ENCODE results near the gene TSKU.

TSKU gene, protein sequence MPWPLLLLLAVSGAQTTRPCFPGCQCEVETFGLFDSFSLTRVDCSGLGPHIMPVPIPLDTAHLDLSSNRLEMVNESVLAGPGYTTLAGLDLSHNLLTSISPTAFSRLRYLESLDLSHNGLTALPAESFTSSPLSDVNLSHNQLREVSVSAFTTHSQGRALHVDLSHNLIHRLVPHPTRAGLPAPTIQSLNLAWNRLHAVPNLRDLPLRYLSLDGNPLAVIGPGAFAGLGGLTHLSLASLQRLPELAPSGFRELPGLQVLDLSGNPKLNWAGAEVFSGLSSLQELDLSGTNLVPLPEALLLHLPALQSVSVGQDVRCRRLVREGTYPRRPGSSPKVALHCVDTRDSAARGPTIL

DNA sequence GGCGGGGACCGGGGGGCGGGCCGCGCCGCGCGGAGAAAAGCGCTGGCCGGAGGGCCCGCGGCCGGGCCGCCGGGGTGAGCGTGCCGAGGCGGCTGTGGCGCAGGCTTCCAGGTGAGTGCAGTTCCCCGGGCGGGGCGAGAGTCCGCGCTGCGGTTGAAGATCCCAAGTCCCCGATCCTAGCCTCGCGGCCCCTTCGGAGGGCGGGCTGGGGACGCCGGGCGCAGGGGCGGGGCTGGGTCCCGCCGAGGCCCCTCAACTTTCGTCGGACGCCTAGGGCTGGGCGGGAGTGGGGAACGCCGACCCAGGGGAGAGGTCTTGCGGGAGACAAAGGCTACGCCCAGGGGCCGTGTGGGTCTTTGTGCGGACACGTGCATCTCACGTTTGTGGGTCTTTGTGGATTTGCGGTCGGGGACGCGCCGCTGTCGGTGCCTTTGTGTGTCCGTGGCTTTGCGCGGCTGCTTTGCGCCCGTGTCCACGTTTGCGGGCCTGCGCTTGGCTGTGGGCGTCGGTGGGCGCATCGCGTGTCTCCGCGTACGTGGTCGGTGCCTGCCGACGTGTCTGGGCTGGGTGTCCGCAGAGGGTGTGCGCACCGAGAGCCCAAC is at the start of gene TSKU:
TSKU (plus strand) TSS at position 63 of the 602 bp plus-strand sequence. CDS start 12,261 bp downstream, outside the sequence.
- no peak for DNase-seq

DNA sequence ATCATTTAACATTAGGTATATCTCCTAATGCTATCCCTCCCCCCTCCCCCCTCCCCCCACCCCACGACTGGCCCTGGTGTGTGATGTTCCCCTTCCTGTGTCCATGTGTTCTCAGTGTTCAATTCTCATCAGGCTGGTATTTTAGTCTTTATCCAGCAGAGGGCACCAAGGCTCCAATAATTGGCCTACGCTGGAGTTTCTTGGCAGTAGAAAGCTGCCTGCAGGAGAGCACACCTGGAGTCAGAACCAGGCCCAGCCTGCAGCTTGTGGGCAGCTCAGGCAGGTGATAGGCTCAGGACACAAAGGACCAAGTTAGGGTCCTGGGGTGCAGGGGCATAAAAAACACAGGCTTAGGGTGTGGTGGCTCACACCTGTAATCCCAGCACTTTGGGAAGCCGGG is 49.2 kb upstream of the TSKU start:
- DNase-seq = peak; percentile 5

DNA sequence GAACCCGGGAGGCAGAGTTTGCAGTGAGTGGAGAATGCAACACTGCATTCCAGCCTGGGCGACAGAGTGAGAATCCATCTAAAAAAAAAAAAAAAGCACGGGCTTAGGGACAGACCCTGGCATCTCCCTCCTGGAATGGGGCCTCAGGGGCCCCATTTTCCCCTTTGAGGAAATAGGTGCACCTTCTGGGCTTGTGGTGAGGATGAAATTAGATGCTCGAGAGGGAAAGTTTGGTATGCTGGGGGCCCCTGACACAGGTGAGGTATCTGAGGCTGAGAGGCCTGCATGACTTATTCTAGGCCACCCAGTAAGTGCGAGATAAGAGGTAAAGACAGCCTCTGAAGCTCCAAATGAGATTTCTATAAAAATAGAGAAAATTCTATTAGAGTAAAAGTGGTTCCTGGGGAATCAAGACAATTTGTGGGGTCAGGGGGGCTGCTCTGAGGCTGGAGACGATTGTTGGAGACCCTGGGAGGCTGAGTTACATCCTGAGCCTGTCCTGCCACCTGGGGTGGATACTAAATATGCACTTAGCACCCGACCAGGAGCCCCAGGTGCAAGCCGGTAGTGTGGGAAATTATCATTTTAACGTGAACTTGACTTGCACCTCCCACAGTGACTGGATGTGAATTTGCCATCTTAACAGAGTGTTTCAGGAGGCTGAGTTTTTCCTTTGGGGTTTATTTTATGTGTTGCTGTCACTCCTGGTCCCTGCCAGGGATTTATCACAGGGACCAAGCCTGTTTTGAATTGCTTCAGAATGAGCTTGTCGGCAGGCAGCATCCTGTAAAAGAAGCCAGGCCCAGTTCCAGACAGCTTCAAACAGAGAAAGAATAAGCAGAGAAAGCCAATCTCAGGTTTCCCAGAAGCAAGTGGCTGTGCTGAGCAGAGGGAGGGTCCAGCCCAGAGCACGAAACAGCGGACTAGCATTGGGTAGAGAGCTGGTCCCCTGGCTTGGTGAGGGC is 48.4 kb upstream of the TSKU start:
- no peak for DNase-seq

DNA sequence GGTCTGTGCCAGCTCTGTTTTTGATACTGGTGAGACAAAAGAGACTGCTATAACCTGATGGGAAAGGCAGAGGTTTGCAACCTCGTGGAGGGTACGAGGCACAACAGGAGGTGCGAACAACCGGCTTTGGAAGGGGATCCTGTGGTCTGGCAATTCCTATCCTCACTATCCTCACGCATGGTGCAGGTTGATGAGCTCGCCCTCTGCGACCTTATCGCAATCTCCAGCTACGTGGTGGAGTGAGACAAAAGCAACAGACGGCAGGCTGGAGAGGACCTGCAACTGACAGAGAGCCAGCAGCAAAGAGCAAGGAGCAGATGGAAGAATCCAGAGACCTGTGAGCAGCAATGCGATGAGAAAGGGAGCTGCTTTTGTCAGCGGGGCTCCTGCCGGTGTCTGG is 47.3 kb upstream of the TSKU start:
- no peak for DNase-seq

DNA sequence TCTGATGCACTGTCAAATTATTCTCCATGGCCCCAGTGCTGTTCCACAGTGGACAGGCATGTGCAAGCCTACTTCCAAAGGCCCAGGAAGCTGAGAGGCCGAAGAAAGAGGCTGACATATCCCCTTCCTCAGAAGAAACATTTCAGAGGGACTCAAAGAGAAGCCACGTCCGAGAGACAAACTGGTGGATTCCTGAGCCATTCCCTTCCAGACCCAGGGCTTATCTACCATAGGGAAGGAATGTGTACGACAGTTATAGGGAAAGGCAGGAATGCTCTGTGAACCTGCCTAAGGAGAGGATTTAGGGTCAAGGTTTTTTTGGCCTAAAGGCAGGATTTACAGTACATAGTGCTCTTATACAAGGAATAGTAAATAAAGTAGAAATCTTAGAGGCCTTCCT is 46.9 kb upstream of the TSKU start:
- no peak for DNase-seq

DNA sequence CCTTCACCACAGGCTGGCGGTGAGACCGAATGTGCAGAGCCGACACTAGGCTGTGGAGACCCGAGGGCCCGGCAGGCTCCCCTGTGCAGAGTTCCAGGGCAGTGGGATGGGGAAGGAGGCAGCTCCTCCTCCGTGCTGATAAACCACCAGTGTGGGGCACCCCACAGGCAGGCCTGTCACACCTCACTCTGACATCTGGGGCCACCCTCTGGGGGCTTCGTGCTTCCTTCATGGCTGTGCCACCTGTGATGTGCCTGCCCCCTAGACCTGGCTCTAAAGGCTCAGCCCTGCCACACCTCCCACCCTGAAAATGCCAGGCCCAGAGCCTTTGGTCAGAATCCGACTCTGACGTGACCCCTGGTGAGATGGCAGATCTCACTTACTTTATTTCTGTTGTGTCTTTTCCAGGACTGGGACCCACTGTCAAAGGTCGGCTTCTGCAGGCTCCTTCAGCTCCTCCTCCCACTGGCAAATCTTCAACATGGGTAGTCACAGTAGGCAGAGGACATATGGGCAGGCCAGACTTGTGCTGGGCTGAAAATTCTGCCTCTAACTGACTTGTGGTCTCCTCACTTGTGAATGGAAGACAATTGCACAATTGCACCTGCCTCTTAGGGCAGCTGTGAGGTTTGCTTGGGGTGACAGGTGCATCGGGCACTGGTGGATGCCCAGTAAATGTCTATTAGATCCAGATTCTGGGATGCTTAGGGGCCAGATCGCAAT is 46.2 kb upstream of the TSKU start:
- no peak for DNase-seq

DNA sequence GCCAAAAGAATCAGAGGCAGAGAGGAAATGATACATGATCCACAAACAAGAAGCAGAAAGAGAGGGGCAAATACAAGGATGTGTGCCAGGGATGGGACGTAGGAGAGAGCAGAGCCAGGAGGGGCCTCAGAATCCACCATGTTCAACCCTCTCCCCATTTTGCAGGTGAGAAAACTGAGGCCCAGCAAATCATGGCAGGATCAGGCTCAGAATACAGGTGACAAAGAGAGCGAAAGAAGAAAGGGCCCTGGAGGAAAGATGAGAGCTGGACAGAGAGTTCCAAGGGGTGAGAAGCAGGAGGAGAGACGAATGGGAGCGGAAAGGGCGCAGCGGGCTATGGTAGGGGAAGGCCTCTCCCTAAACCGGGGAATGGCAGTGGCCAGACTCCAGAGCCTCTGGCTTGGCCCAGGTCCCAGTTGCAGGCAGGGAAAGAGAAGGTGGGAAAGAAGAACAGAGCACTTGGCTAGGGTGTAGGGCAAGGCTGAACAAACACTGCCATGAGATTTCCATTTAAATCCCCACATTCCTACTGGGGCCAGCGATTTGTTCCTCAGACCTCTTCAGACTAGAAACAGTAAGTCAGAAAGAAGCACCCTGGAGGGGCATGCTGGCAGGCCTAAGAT is 44.4 kb upstream of the TSKU start:
- no peak for DNase-seq

DNA sequence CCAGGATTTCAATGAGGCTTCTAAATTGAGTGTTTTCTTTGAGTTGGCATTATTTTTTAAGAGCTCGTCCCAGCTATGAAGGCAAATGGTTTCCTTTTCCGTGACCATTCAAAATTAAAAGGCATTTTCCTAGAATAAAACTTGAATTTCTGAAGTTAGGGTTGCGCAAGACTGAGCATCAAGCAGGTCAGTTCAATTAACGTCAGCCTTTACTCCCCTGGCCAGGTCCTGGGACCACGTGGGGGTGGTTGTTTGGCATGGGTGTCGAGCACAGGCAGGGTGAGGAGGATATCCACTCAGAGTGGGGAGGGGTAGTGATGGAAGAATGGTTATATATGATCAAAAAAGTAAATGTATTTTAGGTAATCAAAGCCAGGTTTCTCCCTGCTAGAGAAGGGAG is 43.4 kb upstream of the TSKU start:
- no peak for DNase-seq

DNA sequence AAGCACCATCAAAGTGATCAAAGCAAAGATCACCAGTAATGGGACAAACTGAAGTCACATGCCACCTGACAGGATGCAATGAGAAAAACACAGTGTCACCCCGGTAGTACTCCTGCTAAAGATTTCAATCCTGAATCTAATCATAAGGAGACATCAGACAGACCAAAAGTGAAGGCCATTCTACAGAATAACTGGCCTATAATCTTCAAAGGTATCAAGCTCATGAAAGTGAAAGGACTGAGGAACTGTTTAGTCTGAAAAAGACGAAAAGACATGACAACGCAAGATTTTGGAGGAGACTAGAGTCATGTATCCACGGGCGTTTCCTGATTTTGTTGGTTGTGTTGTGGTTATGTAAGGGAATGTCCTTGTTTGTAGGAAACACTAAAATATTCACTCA is 42.4 kb upstream of the TSKU start:
- DNase-seq = no peak

DNA sequence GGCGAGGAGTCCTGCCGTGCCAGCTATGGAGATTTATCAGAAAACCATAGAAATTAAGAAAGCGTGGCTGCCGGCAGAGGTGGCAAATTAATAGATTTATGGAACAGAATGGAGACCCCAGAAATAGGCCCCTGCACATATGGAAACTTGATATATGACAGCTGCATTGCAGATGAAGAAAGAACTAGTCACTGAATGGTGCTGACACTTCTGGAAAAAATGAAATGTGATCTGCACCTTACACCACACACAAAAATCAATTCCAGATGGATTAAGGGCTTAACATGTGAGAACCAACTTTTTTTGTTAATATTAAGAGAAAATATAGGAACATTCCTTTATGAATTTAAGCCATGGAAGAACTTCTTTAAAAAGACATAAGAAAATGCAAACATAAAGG is 40.3 kb upstream of the TSKU start:
- DNase-seq = no peak

DNA sequence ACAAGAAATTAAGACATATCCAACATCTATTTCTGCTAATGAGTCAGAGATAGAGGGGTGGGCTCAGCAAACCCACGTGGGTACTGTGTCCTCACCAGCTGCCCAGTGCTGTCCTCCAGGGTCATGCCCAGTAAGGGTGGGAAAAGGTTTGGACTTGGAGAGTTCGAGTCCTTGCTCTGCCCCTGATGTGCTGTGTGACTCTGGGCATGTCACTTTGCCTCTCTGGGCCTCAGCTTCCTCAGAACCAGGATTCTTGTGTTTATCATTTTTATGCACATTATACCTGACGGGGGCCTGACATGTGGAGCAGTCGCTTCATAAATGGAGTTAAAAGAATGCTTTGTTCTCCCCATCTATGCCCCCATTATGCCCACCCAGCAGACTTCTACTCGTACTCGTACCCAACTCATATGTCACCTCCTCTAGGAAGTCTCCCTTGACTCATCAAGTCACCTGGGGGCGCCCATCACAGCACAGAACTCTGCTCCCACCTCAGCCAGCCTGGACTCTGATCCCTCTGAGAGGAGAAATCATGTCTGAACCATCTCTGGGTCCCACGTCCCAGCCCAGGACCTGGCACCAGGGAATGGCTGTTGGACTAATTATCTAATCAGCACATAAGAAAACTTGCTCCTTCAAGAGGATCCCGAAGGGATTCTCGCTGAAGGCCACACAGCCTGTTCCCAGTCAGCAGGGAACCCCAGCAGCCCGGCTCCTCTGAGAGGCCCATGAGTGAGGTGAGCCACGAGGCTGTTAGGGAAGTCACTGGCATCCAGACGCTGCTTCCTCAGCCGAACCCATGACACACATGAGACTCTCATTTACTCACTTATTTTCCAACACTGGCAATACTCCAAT is 38.7 kb upstream of the TSKU start:
- DNase-seq = no peak

DNA sequence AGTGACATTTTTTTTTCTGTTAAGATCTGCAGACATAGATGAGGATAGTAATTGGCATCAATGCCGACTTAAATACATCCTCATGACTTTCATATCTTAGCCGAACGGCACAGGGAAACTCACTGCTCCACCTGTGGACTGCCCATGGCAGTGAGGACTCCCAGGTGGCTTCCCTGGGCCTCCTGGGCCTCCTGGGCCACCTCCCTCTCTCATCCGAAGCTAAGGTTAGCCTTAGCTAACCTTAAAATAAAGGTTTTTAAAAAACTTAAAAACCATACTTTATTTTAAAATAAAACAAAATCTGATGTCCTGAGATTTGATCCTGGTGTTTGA is 38.1 kb upstream of the TSKU start:
- no peak for DNase-seq

DNA sequence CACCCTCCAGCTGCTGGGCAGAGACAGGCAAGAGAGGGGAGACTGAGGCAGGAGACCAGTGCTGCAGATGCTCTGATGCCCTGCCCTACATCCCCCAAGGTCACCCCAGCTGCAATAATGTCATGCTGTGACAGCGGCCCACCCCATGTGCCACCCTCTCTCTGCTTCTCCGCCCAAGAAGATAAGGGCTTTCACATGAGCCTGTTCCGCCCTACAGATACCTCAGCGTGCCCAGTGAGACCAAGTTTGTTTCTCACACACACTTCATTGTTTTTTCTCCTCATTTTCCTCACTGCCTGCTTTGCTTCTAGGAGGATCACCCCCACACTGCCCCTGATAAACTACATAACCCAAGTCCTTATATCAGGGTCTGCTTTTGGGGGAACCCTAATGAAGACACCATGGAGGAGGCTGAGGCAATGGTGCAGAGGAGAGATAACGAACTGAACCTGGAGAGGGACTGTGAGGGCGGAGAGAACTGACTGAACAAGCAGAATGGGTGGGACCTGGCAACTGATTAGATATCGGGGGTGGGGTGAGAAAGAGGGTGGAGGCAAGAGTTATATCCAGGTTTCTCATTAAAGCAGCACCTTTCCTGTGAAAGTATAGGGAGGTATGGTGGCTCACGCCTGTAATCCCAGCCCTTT is 37.5 kb upstream of the TSKU start:
- no peak for DNase-seq

DNA sequence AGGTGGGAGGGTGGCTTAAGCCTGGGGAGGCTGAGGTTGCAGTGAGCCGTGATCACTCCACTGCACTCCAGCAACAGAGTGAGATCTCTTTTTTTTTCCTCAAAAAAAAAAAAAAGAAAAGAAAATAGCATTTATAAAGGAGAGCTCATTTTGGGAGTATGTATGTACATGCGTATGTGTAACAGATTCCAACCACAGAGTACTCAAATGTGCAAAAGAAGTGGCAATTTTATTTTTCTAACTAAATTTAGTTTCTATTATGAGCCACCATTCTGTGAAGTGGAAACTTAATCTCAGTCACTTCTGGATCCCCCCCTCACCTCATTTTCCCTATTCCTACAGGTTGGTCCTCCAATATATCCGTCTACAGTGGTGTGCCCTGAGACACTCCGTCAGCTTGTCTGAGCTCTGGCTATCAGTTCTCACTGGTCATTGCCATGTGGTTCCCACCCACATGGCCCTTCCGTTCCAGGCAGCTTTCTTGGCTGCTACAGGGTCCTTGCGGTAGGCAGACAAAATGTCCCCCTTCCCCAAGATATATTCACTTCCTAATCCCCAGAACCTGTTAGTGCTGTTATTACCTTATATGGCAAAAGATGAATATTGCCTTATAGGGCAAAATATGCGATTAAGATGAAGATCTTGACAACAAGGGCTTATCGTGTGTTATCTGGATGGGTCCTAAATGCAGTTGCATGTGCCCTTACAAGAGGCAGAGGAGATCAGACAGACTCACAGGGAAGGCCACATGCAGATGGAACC is 35.8 kb upstream of the TSKU start:
- no peak for DNase-seq

DNA sequence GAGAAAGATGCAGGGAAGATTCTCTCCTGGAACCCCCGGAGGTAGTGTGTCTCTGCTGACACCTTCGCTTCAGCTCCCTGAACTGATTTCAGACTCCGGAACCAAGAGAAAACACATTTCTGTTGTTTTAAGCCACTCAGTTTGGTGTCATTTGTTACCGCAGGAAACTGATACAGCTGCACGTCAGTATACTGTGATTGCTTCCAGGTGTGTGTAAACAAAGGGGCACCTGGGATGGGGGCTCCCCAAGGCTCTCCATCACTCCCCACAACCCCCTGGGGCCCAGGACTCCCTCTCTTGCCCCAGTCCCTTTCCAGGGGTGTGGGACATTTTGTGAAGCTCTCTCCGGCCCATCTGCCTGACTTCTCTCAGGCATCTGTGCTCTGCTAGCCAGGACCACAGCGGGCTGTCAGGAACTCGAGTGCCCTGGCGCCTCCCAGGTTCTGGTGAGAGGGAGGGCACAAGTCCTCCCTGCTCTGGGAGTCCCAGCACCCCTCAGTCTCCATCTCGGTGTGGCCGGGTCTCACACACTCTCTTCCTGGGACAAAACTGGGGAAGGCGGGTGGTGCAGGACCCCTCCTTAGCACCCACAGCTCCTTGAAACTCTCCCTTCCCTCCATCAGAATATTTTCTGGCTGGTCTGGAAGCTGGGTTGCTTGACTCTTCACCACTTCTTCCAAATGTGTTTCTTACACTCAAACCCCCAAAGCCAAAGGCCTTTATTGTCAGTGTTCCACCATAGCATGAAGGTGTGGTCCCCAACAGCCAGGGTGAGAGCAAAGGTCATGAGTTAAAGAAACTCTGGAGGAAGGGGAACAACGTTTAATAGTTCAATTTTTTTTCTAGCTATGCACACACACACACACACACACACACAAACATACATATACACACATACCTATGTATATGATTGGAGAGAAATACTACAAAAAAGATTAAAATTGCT is 35.0 kb upstream of the TSKU start:
- no peak for DNase-seq

DNA sequence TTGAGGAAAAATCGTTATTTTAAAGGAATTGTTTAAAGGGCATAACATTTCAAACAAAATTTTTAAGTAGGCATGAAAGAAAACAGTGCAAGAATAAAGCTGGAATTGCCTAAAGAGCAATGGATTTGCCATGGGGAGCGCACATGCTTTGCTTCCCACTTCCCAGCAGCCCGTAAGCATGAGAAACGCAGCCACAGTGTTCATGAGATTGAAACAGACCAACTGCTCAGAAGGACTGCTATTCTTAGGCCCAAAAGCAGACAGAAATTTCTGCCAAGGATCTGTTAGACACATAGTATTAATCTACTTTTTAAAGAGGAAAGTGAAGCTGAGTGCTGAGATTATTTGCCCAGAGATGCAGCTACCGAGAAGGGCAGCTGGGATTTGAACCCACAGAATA is 34.2 kb upstream of the TSKU start:
- no peak for DNase-seq

DNA sequence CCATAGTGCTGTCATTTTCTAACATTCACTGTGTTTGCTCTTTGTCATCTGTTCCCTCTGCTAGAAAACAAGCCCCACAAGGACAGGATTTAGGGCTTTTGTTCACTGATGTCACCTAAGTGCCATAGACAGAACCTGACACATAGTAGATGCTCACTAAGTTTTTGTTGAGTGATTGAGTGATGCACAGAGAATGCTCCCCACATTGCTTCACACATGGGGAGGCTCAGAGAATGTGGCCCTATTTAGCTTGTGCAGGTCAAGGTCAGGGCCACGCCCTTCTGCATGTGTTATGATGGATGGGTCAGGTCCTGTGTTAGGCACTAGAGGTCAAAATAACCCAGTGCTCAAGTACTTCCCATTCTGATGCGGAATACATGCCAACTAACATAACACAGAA is 33.1 kb upstream of the TSKU start:
- DNase-seq = no peak

DNA sequence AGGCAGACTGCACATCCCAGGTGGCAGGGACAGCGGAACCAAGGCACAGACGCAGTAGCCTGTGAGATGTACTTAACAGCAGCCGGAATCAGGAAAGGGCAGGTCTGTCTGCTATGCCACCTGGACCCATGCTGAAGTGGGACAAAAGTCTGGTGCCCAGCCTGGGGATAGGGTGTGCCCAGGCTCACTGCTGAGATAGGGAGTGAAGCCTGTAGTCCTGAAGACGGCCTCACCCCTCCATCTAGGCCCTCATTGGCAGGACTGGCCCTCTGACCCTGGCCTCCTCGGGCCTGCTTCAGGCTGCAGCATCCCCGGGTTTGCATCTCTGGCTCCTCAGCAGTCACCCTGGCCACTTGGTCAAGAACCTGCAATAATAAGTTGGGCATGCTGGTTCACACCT is 32.4 kb upstream of the TSKU start:
- DNase-seq = no peak

Measured in activated effector memory CD4-positive, alpha-beta T cell treated with Interleukin-2 at 50 U/mL for 16 hours (primary cell).